Adrenal gland (tissue), 12 donors: ENCODE results near the gene NRXN3. TPM values are rescaled to one million over a fixed set of nuclear protein-coding genes. Genes with fewer than 3 reads are reported as not detected.

Experiments
- DNase-seq, 7 donors: peaks; one replicate each; pipeline ENCODE4 v3.0.0-alpha.2; 2019 to 2020
- H3K27ac ChIP-seq, 5 donors: fragments of 200-600 bp; sonication (generic) in 4 of 5; 1 replicate in 3 of 5; 2 replicates in 2 of 5; pipeline versions ENCODE4 v1.5.1 to v1.8.0; 2016 to 2020; ENCODE audit warnings: mild to moderate bottlenecking in 1 of 5
- H3K27me3 ChIP-seq: fragments of 200-600 bp; 2 replicates; pipeline ENCODE4 v1.8.0; 2021
- H3K36me3 ChIP-seq, 2 donors: fragments of 200-600 bp; replicated peaks in 1 of 2; 1 replicate in 1 of 2; 2 replicates in 1 of 2; pipeline versions ENCODE4 v1.5.1 to v1.8.0; 2018 to 2022
- H3K4me1 ChIP-seq, 2 donors: fragments of 200-600 bp; replicated peaks in 1 of 2; 1 replicate in 1 of 2; 2 replicates in 1 of 2; pipeline versions ENCODE4 v1.5.1 to v1.8.0; 2018 to 2021
- H3K4me3 ChIP-seq, 4 donors: fragments of 200-600 bp; sonication (generic) in 3 of 4; one replicate each; pipeline ENCODE4 v1.5.1; 2016 to 2018
- H3K9me3 ChIP-seq, 3 donors: fragments of 200-600 bp; sonication (generic) in 1 of 3; replicated peaks in 1 of 3; 1 replicate in 2 of 3; 2 replicates in 1 of 3; pipeline versions ENCODE4 v1.5.1 to v1.8.0; 2016 to 2021
- CTCF ChIP-seq, 6 experiments: fragments of 450-650 bp in 4 of 6; fragments of 200-600 bp in 2 of 6; sonication (generic) in 1 of 6; IDR thresholded peaks; 1 replicate in 5 of 6; 2 replicates in 1 of 6; pipeline versions ENCODE4 v1.5.1 to v1.8.0; 2016 to 2021; ENCODE audit warnings: antibody characterized with exemption in 6 of 6, mild to moderate bottlenecking in 2 of 6, moderate library complexity in 1 of 6
- POLR2A ChIP-seq, 2 donors: fragments of 450-650 bp; IDR thresholded peaks; one replicate each; pipeline ENCODE4 v1.6.1; 2017; ENCODE audit warnings: antibody characterized with exemption in 2 of 2, mild to moderate bottlenecking in 2 of 2, moderate library complexity in 1 of 2
- WGBS, 4 donors: extraction: QIAGEN DNeasy Blood & Tissue Kit in 2 of 4; methylation state at CpG; one replicate each; pipeline versions ENCODE4 v1.1.5 to v1.1.7; 2013 to 2017; 5-methylcytosine and 5-hydroxymethylcytosine counted together
- intact Hi-C, 2 donors: fragments of 100-400 bp; cut with DNase I; formaldehyde crosslinking; loops; one replicate each; pipeline versions ENCODE4 v1.14.1 to v1.15.0; 2022 to 2023
- polyA plus RNA-seq, 3 donors: library from polyadenylated mRNA; stranded (reverse); fragments of 200-250 nt in 2 of 3; fragments of 350-450 nt in 1 of 3; fragmentation: Illumina TruSeq in 1 of 3; extraction: RNeasy Lipid Tissue Mini Kit (QIAGEN cat#74804) in 1 of 3; gene quantifications; one replicate each; pipeline ENCODE4 v1.2.3, GENCODE V29; 2013 to 2014
- total RNA-seq, 9 donors: library from RNA; depleted of rRNA in 4 of 9; stranded (reverse); fragments of >200 nt in 4 of 9; fragments of 120-200 nt in 1 of 9; fragmentation: NEBNext Ultra II Directional in 1 of 9; extraction: Animal tissue kit (Norgen Biotek cat#: 25700) in 1 of 9; gene quantifications; one replicate each; pipeline versions ENCODE4 v1.1.0 to v1.2.4, GENCODE V29; 2013 to 2023
- donor health status: healthy with polysubstance abuse.
- donor health status: Bipolar disorder and iron deficiency.
- donor health status: DM: yes; HTN: yes; CAD: no.
- donor health status: DM: no; HTN: no; CAD: no.
- donor health status: DM: no; HTN: no; CAD: no.
- donor health status: DM: yes; HTN: yes; CAD: no.

Gene NRXN3
- total and polyA plus RNA-seq, 12 donors: 0.09 to 8.5 (median 1.6) TPM

- DNase-seq: no peak
- no peak overlapping the region for H3K4me3 ChIP-seq
- no peaks in the 10 kb centered on the region for H3K36me3 ChIP-seq
- TF ChIP-seq POLR2A (IDR thresholded peaks at IDR 0.05) (no peak), CTCF (IDR thresholded peaks at IDR 0.05) (no peak)
- H3K9me3 ChIP-seq: no peaks in the 10 kb centered on the region
- intact Hi-C loops: no loop called here
- H3K27me3 ChIP-seq: no peaks in the 10 kb centered on the region
- H3K27ac ChIP-seq: no peak overlapping the region
- 43 to 67% (median 57%) methylated on average over 1 of the region's 1 CpG for WGBS, 4 donors
- H3K4me1 ChIP-seq: no peaks in the 10 kb centered on the region
Measured at GRCh38 chr14:79502751-79503148, 1332.6 kb downstream of the NRXN3 start.

DNA sequence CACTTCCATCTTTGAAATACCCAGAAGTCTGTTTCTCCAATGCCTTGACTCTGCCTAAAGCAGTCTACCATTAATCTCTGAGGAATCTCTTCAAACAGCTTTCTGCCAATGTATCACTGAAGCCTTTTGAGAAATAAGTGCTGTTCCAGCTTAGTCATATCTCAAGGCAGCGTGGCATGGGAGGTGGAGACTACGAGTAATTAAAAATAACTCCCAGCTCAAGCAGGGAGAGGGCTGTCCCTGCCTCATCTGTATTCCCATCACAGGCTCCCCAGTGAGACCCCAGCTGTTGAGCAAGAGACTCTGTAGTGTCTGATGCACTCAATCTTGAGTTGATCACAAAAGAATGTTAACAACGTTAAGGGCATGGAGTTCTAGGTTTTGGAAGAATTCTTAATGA is 1340.5 kb downstream of the NRXN3 start:
- Histone ChIP-seq H3K4me1 (no peaks in the 10 kb centered on the region), H3K27me3 (no peaks in the 10 kb centered on the region), H3K9me3 (no peaks in the 10 kb centered on the region), H3K36me3 (no peaks in the 10 kb centered on the region), H3K4me3 (no peak overlapping the region), H3K27ac (no peak overlapping the region)
- WGBS, 4 donors: 34 to 49% (median 38%) methylated on average over 3 of the region's 3 CpGs
- TF ChIP-seq CTCF (IDR thresholded peaks at IDR 0.05): no peak
- TF ChIP-seq POLR2A (IDR thresholded peaks at IDR 0.05): no peak
- DNase-seq: peak in 2 of 7 donors; percentile 1 to 8
- intact Hi-C loops: no loop called here

DNA sequence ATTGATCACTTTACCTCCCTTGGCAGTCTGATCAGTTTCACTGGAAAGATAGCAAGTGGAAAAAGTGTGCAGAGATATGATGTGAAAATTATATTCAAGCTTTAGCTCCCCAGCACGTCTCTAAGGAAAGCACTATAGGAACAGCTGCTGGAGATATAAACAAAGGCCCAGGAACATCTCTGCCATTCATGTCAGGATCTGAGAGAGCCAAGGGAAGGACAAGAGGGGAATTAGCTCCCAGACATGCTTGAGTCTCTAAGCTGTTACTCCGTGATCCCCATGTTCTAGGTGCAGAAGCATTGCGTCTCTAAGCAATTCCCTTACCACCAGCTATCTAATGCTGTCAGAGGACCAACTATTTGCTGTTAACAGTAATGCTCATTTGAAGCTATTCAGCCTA is 1341.0 kb downstream of the NRXN3 start:
- H3K27ac ChIP-seq: no peak overlapping the region
- WGBS, 4 donors: 84 to 90% (median 86%) methylated on average over 3 of the region's 3 CpGs
- no peaks in the 10 kb centered on the region for H3K36me3 ChIP-seq
- TF ChIP-seq POLR2A (IDR thresholded peaks at IDR 0.05) (no peak), CTCF (IDR thresholded peaks at IDR 0.05) (no peak)
- intact Hi-C loops: no loop called here
- H3K27me3 ChIP-seq: no peaks in the 10 kb centered on the region
- DNase-seq: no peak
- no peaks in the 10 kb centered on the region for H3K9me3 ChIP-seq
- no peaks in the 10 kb centered on the region for H3K4me1 ChIP-seq
- H3K4me3 ChIP-seq: no peak overlapping the region

GRCh38 chr14:79513446-79513845 is 1343.3 kb downstream of the NRXN3 start:
- TF ChIP-seq CTCF (IDR thresholded peaks at IDR 0.05): no peak
- TF ChIP-seq POLR2A (IDR thresholded peaks at IDR 0.05): no peak
- 35 to 76% (median 52%) methylated on average over 1 of the region's 1 CpG for WGBS, 4 donors
- no peaks in the 10 kb centered on the region for H3K9me3 ChIP-seq
- no peak overlapping the region for H3K27ac ChIP-seq
- DNase-seq: no peak
- no peak overlapping the region for H3K4me3 ChIP-seq
- H3K4me1 ChIP-seq: no peaks in the 10 kb centered on the region
- no peaks in the 10 kb centered on the region for H3K27me3 ChIP-seq
- intact Hi-C loops: no loop called here
- no peaks in the 10 kb centered on the region for H3K36me3 ChIP-seq
